ENCODE data around the gene LYPD8.

- TF ChIP-seq CTCF (IDR thresholded peaks at IDR 0.05; ENCODE audit: extremely low read depth in 1 of 2, insufficient read depth in 1 of 2, low read depth in 1 of 2, low read length in 2 of 2) (no peak), POLR2A (IDR thresholded peaks at IDR 0.05; ENCODE audit: low read depth, low read length) (no peak), MAX (IDR thresholded peaks at IDR 0.05; ENCODE audit: insufficient read depth, insufficient read length) (no peak), EZH2 (IDR thresholded peaks at IDR 0.05; ENCODE audit: borderline replicate concordance, low read depth, low read length, severe bottlenecking) (no peak), POLR2AphosphoS5 (IDR thresholded peaks at IDR 0.05; ENCODE audit: insufficient read depth, low read depth, low read length) (no peak)
These were observed 58.8 kb downstream of the LYPD8 start for GRCh38 chr1:248696774-248697173.

All from endothelial cell of umbilical vein (primary cell).